ENCODE measurements around the gene ATG9B.

DNA sequence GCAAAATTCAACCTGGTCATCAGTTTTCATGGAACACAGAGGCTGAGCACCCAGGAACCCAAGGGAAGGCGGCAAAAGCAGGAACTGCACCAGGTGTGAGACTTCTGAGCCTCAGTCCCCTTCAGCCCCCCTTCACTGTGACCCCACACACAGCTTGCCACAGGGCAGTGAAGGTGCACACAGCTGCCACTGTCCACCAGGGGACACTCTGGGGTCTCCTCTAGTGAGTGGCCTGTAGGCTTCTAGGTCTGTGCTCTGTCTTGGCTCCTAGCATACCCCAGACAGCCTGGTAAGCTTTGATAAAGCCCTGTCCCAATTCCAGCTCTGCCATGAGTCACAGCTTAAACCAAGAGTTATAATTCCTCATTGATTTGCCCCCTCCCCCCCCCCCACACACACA, 58.3 kb downstream of the ATG9B start:
- TF ChIP-seq, protein P1, sequence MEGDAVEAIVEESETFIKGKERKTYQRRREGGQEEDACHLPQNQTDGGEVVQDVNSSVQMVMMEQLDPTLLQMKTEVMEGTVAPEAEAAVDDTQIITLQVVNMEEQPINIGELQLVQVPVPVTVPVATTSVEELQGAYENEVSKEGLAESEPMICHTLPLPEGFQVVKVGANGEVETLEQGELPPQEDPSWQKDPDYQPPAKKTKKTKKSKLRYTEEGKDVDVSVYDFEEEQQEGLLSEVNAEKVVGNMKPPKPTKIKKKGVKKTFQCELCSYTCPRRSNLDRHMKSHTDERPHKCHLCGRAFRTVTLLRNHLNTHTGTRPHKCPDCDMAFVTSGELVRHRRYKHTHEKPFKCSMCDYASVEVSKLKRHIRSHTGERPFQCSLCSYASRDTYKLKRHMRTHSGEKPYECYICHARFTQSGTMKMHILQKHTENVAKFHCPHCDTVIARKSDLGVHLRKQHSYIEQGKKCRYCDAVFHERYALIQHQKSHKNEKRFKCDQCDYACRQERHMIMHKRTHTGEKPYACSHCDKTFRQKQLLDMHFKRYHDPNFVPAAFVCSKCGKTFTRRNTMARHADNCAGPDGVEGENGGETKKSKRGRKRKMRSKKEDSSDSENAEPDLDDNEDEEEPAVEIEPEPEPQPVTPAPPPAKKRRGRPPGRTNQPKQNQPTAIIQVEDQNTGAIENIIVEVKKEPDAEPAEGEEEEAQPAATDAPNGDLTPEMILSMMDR (IDR thresholded peaks at IDR 0.05), result peak in 1 of 6 experiments; percentile 23
- TF ChIP-seq POLR2A (IDR thresholded peaks at IDR 0.05), result no peak
